Transverse colon (tissue), 4 donors: ENCODE data around the gene BOD1.

Source experiments
- CTCF ChIP-seq, 5 experiments: fragments of 200-600 bp in 3 of 5; fragments of 450-650 bp in 2 of 5; sonication (generic) in 3 of 5; IDR thresholded peaks; 1 replicate in 2 of 5; 2 replicates in 3 of 5; pipeline ENCODE4 v1.5.1; 2016 to 2017; ENCODE audit warnings: antibody characterized with exemption in 5 of 5, inconsistent platforms in 3 of 5, mild to moderate bottlenecking in 2 of 5, moderate library complexity in 1 of 5
- EP300 ChIP-seq: sonication (generic); formaldehyde crosslinking; IDR thresholded peaks from one replicate; pipeline ENCODE4 v1.6.1; 2017; ENCODE audit warnings: antibody characterized with exemption, low read depth
- POLR2A ChIP-seq: fragments of 450-650 bp; IDR thresholded peaks from one replicate; pipeline ENCODE4 v1.6.1; 2016; ENCODE audit warnings: antibody characterized with exemption, mild to moderate bottlenecking, moderate library complexity
- POLR2AphosphoS5 ChIP-seq, 3 donors: sonication (generic); formaldehyde crosslinking; IDR thresholded peaks; one replicate each; pipeline ENCODE4 v1.6.1; 2016; ENCODE audit warnings: antibody characterized with exemption in 3 of 3

- TF ChIP-seq CTCF (IDR thresholded peaks at IDR 0.05): no peak
- no peak for TF ChIP-seq POLR2AphosphoS5 (IDR thresholded peaks at IDR 0.05)
- no peak for TF ChIP-seq EP300
- TF ChIP-seq POLR2A: no peak
Measured at GRCh38 chr5:173574983-173575382, 41.5 kb downstream of the BOD1 start.
